Stimulated activated CD4-positive, alpha-beta T cell treated with anti-CD3 and anti-CD28 coated beads, Interleukin-15, amount 100 ng/mL, for 48 hours (primary cell): ENCODE measurements around the gene SCARB1.
"Not testable (repeated sequence)": the region's sequence is repeated elsewhere in the genome, so short reads cannot be mapped to it uniquely, and the experiment has no call there.

Experiments
- DNase-seq, 2 donors: peaks; one replicate each; pipeline ENCODE4 v3.0.0-alpha.2; 2020; ENCODE audit warnings: low read depth in 2 of 2

The SCARB1 gene, protein sequence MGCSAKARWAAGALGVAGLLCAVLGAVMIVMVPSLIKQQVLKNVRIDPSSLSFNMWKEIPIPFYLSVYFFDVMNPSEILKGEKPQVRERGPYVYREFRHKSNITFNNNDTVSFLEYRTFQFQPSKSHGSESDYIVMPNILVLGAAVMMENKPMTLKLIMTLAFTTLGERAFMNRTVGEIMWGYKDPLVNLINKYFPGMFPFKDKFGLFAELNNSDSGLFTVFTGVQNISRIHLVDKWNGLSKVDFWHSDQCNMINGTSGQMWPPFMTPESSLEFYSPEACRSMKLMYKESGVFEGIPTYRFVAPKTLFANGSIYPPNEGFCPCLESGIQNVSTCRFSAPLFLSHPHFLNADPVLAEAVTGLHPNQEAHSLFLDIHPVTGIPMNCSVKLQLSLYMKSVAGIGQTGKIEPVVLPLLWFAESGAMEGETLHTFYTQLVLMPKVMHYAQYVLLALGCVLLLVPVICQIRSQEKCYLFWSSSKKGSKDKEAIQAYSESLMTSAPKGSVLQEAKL

DNA sequence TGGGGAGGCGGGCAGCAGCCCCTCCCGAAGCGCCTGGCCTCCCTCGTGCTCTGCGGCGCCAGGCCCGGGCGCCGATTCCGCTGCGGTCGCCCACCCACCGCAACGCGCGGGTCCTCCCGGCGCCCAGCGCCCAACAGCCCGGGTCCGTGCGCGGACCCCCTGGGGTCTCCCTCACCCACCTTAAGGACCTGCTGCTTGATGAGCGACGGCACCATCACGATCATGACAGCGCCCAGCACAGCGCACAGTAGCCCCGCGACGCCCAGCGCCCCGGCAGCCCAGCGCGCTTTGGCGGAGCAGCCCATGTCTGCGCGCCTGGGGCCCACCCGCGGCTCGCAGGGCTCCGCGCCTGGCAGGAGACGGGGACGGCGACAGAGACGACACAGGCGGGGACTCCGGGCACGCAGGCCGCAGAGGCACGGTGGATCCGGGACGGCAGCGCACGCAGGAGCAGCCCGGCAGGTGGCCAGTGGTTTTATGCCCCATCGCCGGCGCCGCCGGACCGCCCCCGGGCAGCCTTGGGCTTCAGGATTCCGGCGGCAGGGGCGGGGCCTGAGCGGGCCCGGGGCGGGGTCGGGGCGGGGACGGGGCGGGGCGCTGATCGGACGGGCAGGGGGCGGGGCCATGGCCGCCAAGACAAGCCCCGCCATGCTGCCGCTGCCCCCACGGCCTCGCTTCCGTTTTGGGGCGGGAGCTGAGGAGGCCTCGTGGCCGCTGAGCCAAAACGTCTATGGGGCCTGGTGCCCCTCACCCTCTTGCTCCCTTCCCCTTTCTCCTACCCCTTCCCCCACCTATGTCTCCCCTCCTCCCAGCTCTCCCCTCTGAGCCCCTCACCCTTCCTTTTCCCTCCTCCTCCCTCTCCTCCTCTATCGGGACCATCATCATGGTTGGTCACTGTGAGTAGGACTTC, at the start of gene SCARB1:
Gene SCARB1 (minus strand): TSS at position 449 of the 910 bp plus-strand sequence. CDS start 144 bp downstream, at position 305.
- DNase-seq = peak; percentile 59 to 69

DNA sequence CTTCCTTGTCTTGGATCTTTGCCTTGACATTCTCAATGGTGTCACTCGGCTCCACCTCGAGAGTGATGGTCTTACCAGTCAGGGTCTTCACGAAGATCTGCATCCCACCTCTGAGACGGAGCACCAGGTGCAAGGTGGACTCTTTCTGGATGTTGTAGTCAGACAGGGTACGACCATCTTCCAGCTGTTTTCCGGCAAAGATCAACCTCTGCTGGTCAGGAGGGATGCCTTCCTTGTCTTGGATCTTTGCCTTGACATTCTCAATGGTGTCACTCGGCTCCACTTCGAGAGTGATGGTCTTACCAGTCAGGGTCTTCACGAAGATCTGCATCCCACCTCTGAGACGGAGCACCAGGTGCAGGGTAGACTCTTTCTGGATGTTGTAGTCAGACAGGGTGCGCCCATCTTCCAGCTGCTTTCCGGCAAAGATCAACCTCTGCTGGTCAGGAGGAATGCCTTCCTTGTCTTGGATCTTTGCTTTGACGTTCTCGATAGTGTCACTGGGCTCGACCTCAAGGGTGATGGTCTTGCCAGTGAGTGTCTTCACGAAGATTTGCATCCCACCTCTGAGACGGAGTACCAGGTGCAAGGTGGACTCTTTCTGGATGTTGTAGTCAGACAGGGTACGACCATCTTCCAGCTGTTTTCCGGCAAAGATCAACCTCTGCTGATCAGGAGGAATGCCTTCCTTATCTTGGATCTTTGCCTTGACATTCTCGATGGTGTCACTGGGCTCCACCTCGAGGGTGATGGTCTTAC, 49.0 kb upstream of the SCARB1 start:
- not testable (repeated sequence) for DNase-seq

DNA sequence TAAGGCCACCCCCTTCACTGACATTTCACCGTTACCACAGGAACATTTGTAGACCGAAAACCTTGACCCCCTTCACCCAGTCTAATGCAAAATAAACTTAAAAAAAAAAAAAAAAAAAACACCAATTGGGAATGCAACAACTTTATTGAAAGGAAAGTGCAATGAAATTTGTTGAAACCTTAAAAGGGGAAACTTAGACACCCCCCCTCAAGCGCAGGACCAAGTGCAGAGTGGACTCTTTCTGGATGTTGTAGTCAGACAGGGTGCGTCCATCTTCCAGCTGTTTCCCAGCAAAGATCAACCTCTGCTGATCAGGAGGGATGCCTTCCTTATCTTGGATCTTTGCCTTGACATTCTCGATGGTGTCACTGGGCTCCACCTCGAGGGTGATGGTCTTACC, 47.9 kb upstream of the SCARB1 start:
- DNase-seq = not testable (repeated sequence)

DNA sequence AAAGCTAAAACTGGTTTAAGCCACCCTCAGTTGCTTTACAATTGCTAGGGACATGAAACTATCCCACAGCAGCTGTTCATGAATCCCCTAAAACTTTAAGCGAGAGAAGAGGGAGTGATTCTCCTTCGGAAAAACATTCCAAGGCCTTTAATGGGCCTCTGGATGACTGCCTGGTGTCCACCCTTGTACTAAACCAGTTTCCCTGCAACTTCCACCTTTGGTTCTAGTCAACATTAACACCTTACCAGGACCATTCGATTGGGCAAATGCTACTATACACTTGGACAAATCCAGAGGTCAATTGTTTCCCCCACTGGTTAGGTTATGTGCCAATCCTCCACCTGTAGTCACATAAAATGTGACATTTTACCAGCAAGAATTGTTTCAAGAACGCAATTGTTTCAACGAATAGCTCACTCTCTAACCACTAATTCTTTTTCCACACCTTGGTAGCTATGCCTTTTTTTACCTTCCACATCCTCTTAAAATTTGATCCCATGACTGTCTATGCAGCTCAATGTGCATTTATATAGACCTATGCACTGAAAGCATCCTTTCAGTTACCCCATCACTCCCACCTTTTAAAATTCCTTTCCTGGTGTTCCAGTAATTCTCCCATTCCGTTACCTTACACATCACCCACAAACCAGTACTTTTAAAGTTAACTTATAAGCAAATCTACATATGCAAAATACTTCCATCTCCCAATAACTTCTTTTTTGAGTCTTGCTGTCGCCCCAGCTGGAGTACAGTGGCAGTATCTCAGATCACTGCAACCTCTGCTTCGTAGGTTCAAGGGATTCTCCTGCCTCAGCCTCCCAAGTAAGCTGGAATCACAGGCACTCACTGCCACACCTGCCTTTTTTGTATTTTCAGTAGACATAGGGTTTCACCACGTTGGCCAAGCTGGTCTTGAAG, 47.2 kb upstream of the SCARB1 start:
- DNase-seq = no peak

DNA sequence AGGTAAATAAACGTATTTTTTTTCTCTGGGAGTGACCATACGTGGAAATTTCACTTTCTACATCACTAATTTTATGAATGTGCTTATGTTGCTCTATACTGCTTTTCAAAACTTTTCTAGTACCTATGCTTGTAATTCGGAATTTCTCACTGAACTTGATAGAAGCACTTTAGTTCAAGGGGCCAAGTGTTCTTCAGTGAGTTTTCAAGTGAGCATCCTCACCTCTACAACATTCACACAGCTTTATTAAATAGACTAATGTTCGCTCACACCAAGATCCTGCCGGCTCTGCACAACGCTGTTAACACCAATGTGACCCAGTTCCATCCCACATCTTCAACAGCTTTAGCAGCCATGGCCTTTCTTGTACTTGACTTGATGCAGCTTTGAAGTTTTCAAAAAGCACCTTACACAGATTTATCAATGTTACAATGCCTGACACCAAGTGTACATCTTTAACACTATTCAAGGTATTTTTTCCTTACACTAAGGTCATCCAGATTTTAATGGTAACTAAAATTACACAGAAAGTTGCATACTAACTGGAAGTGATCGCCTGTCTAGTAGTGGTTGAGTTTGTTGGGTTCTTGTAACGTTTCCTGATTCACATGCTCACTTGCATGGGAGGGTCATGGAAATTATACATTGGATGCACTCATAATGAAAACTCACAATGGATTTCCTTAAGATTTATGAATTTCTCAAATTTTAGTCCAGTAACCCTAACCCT, 46.3 kb upstream of the SCARB1 start:
- no peak for DNase-seq

DNA sequence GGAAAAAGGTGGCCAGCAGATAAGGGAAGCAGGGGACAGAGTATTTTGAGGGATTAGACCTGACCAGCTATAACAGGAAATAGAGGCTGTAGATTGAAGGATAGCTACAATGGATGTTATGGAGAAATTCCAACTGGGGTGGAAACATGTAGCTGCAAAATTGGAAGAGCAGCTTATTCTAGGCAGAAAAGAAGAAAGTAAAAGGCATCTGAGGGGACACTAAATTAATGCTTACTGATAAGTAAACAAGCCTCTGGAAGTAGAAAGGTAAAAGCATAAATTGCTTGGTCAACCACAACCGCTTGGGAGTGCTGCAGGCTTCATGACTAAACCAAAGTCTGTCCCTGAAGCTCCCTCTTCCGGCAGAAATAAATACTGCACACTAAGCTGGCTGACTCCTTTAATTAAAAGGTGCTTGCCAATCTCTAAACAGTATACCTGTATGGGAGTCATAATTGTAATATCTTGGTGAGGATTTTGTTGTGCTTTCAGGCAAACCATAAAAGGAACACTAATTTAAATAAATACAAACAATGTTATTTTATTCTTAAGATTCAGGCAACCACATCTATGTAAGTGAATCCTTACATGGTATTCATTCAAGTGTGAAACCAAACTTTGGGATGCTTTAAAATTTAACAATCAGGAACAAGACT, 43.1 kb upstream of the SCARB1 start:
- DNase-seq = peak; percentile 78 to 89

DNA sequence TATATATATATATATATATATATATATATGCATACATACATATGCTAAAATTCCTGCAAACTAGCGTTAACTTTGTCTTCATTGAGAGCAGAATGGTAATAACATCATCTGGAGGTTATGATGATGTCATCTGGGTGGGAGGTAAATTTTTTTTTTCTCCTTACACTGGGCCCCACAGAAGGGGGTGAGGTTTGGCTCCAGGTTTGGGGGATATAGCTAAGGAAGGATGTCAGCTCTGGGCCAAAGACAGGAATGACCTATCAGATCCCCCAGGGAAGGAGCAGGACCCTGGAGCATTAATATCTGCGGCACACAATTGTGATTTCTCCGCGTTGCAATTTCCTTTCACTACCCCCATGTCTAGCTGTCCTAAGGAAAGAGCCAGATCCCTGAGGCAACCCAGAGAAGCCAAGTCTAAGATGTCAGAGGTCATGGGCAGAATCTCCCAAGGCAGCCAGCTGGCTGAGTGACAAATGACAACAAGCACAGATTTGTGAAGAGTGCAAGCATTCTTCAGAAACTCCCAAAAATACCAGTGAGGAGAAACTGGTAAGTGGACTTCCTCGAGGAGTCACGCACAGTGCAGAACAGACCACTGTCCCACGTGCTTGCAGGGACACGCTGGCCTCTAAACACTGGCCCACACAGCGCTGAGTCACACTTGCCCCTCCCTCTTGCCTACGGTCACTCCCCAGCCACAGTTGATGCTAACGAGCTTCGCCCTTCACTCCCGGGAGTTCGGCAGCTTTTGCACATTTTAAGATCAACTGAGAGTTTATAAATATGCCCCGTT, 40.8 kb upstream of the SCARB1 start:
- no peak for DNase-seq

DNA sequence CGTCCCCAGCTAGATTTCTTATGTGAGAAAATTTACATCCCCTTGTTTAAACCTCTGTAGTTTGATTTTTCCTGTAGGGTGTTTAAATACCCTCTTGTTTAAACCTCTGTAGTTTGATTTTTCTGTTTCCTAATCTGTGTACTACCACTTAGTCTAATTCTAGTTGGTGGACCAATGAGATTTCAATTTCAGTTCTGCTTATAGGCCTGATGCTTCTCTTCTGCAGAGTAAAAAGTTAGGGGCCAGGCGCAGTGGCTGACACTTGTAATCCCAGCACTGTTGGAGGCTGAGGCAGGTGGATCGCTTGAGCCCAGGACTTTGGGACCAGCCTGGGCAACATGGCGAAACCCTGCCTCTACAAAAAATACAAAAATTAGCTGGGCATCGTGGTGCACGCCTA, 39.3 kb upstream of the SCARB1 start:
- no peak for DNase-seq

DNA sequence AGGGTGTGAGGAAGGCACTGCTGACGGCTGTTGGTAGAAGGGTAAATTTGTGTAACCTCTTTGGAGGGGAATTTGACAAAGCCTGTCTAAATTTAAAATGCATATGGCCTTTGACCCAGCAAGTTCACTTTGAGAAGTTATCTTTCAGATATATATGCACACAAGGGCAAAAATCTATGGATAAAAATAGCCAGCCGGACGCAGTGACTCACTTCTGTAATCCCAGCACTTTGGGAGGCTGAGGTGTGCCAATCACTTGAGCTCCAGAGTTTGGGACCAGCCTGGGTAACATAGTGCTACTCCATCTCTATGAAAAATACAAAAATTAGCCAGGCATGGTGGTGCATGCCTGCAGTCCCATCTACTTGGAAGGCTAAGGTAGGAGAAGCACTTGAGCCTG, 37.3 kb upstream of the SCARB1 start:
- no peak for DNase-seq

DNA sequence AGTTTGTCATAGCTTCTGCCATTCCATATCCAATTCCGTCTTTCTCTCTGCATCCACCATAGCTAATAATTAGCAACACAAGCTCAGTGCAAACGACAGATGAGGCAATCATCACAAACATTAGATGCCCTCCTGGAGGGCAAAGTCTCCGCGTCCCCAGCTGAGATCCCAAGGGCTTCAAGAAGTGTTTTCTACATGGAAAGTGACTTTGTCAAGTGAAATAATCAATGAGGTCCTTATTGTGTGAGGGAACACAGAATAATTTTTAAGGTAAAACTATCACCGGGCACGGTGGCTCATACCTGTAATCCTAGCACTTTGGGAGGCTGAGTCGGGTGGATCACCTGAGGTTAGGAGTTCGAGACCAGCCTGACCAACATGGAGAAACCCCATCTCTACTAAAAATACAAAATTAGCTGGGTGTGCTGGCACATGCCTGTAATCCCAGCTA, 36.7 kb upstream of the SCARB1 start:
- DNase-seq = not testable (repeated sequence)

DNA sequence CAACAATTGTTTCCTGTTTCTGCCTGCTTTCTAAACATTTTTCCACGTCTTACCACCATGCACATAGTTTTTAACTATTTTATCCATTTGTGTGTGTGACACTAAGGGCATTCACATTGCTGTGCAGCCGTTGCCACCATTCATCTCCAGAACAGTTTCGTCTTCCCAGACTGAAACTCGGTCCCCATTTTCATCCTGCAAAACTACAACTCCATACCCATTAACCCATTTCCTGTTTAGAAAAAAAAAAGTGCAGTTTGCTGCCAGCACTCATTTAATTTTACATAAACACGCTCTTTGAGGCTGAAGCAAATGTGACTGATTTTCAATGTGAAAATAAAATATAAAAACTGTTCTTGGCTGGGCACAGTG, 35.2 kb upstream of the SCARB1 start:
- no peak for DNase-seq

DNA sequence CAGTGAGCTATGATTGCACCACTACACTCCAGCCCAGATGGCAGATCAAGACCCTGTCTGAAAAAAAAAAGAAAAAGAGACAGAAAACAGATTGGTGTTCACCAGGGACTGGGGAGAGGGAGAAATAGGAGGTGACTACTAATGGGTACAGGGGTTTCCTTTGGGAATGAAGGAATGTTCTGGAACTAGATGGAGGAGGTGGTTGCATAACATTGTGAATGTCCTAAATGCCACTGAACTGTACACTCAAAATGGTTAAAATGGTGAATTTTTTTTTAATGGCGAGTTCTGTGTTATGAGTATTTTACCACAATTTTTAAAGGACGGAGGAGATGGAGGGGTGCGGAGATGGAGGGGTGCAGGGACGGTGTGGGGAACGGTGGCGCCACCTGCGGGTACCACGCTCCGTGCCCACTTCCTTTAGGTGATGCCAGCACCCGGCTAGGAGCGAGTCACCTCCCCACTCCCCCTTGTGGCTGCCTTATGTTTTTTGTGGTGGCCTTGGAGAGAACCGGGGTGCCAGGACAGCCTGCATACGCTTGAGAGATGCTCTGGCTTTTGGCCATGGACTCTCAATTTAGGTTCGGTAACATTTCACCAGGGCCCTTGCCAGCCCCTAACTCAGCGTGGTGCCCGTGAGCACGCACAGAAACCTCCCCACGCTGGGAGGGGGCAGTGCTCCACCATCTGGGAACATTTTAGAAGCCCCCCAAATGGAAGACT, 34.7 kb upstream of the SCARB1 start:
- DNase-seq = peak in 1 of 2 donors; percentile 66

DNA sequence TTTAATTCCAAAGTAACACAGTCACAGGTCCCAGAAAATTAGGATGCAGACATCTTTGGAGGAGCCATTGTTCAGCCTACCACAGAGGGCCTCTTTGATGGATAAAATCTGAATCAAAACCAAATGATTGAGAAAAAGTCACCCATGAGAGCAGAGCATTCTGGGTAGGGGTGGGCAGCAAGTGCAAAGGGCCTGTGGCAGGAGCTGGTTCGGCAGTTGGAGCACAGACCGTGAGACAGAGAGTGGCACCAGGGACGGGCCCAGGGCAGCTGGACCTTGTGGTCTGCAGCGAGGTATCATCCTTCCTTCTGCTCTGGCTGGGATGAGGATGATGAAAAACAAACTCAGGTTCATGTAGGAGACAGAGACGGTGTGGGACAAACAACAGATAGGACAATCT, 32.8 kb upstream of the SCARB1 start:
- no peak for DNase-seq

DNA sequence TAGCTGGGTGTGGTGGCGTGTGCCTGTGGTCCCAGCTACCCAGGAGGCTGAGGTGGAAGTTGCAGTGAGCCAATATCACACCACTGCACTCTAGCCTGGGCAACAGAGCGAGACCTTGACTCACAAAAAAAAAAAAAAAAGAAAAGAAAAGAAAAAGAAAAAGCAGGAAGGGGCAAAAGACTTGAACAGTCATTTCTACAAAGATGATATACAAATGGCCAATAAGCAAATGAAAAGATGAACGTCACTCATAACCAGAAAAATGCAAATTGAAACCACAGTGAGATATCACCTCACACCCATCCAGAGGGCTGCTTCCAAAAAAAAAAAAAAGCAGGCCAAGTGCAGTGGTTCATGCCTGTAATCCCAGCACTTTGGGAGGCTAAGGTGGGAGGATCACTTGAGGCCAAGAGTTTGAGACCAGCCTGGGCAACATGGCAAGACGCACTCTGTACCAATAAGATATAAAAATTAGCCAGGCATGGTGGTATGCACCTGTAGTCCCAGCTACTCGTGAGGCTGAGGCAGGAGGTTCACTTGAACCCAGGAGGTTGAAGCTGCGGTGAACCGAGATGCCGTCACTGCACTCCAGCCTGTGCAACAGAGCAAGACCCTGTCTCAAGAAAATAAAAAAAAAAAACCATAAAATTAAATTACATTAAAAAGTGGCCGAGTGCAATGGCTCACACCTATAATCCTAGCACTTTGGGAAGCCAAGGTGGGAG, 30.3 kb upstream of the SCARB1 start:
- no peak for DNase-seq

DNA sequence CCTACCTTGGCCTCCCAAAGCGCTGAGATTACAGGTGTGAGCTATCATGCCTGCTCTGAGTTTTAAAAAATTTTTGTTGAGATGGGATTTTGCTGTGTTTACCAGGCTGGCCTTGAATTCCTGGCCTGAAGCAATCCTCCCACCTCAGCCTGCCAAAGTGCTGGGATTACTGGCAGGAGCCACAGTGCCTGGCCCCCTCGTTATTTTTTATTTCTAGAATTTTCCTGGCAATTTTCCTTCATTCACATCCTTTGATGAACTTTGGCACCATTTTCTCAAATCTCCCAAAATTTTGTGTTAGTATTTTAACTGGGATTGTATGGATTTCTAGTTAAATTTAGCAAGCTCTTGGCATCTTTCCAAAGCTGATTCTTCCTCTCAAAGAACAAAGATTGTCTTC, 24.6 kb upstream of the SCARB1 start:
- DNase-seq = no peak

DNA sequence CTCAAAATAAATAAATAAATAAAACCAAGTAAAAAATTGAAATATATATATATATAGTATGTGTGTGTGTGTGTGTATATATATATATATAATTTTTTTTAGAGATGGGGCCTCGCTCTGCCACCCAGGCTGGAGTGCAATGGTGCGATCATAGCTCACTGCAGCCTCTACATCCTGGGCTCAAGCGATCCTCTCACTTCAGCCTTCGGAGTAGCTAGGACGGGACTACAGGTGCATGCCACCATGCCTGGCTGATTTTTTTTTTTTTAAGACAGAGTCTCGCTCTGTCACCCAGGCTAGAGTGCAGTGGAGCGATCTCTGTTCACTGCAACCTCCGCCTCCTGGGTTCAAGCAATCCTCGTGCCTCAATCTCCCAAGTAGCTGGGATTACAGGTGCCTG, 24.1 kb upstream of the SCARB1 start:
- DNase-seq = not testable (repeated sequence)
